IPS-18a (cell line): Measurements from ENCODE around the gene CCDC172.

Experiments used
- H3K27ac ChIP-seq: one replicate; pipeline ENCODE4 v1.5.1; 2013; ENCODE audit warnings: low read length
- H3K27me3 ChIP-seq: one replicate; pipeline ENCODE4 v1.6.1; 2013; ENCODE audit warnings: mild to moderate bottlenecking, low read length; ENCODE audit not compliant: control insufficient read depth, insufficient read depth
- H3K36me3 ChIP-seq: one replicate; pipeline ENCODE4 v1.6.1; 2013; ENCODE audit warnings: low read depth, low read length; ENCODE audit not compliant: control insufficient read depth
- H3K4me1 ChIP-seq: one replicate; pipeline ENCODE4 v1.6.1; 2013; ENCODE audit warnings: low read depth, low read length; ENCODE audit not compliant: control insufficient read depth
- H3K4me3 ChIP-seq: one replicate; pipeline ENCODE4 v1.5.1; 2013; ENCODE audit warnings: low read length
- H3K9ac ChIP-seq: one replicate; pipeline ENCODE4 v1.6.1; 2013; ENCODE audit warnings: mild to moderate bottlenecking, low read length, moderate library complexity
- H3K9me3 ChIP-seq: one replicate; pipeline ENCODE4 v1.6.1; 2013; ENCODE audit warnings: low read depth, low read length; ENCODE audit not compliant: control insufficient read depth

Gene CCDC172

DNA sequence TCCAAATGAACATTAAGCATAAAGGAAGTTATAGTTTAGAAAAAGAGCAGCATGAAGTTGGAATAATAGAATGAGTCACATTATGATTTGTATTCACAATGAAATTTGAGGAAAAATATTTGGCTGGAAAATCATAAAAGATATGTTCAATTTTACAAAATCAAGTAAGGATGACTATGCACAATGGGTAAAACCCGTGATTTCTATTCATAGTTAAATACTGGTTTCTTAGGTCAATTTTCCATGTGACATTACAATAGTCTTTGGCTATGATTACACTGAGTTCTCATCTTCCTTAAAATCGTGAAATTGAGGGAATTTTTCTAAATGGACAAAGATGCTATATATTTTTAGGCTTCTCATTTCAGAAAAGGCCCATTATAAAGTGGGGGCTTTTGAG, 17.4 kb upstream of the CCDC172 start:
- H3K4me3 ChIP-seq, result no peak overlapping the region
- no peaks in the 10 kb centered on the region for H3K36me3 ChIP-seq
- no peaks in the 10 kb centered on the region for H3K9me3 ChIP-seq
- H3K27ac ChIP-seq, result no peak overlapping the region
- no peak overlapping the region for H3K9ac ChIP-seq
- no peaks in the 10 kb centered on the region for H3K4me1 ChIP-seq
- no peaks in the 10 kb centered on the region for H3K27me3 ChIP-seq

- Histone ChIP-seq H3K27ac (no peak overlapping the region), H3K4me3 (no peak overlapping the region), H3K27me3 (no peaks in the 10 kb centered on the region)
Measured at GRCh38 chr10:116307455-116307854, 16.8 kb upstream of the CCDC172 start.

GRCh38 chr10:116311016-116311415, 13.2 kb upstream of the CCDC172 start:
- H3K9ac ChIP-seq, result no peak overlapping the region
- no peak overlapping the region for H3K27ac ChIP-seq
- no peak overlapping the region for H3K4me3 ChIP-seq
- H3K36me3 ChIP-seq, result no peaks in the 10 kb centered on the region
- no peaks in the 10 kb centered on the region for H3K27me3 ChIP-seq
- no peaks in the 10 kb centered on the region for H3K9me3 ChIP-seq
- H3K4me1 ChIP-seq, result peaks cover 3% of the 10 kb centered on the region

More at GRCh38 chr10:116307455-116307854, 16.8 kb upstream of the CCDC172 start:
- H3K36me3 ChIP-seq, result no peaks in the 10 kb centered on the region
- H3K9ac ChIP-seq, result no peak overlapping the region
- no peaks in the 10 kb centered on the region for H3K9me3 ChIP-seq
- H3K4me1 ChIP-seq, result no peaks in the 10 kb centered on the region

GRCh38 chr10:116311706-116312490, 12.3 kb upstream of the CCDC172 start:
- peaks cover 3% of the 10 kb centered on the region for H3K4me1 ChIP-seq
- no peak overlapping the region for H3K27ac ChIP-seq
- no peaks in the 10 kb centered on the region for H3K36me3 ChIP-seq
- H3K9ac ChIP-seq, result no peak overlapping the region
- no peaks in the 10 kb centered on the region for H3K27me3 ChIP-seq
- no peak overlapping the region for H3K4me3 ChIP-seq
- H3K9me3 ChIP-seq, result no peaks in the 10 kb centered on the region

- Histone ChIP-seq H3K36me3 (no peaks in the 10 kb centered on the region), H3K4me3 (no peak overlapping the region), H3K27ac (no peak overlapping the region), H3K9me3 (no peaks in the 10 kb centered on the region), H3K27me3 (no peaks in the 10 kb centered on the region), H3K9ac (no peak overlapping the region), H3K4me1 (peaks cover 3% of the 10 kb centered on the region)
Measured at GRCh38 chr10:116312548-116312947, 11.7 kb upstream of the CCDC172 start.

- Histone ChIP-seq H3K27ac (no peak overlapping the region), H3K9me3 (no peaks in the 10 kb centered on the region), H3K4me1 (peaks cover 3% of the 10 kb centered on the region), H3K4me3 (no peak overlapping the region), H3K9ac (no peak overlapping the region), H3K27me3 (no peaks in the 10 kb centered on the region), H3K36me3 (no peaks in the 10 kb centered on the region)
Measured at GRCh38 chr10:116316503-116316902, 7.7 kb upstream of the CCDC172 start.

DNA sequence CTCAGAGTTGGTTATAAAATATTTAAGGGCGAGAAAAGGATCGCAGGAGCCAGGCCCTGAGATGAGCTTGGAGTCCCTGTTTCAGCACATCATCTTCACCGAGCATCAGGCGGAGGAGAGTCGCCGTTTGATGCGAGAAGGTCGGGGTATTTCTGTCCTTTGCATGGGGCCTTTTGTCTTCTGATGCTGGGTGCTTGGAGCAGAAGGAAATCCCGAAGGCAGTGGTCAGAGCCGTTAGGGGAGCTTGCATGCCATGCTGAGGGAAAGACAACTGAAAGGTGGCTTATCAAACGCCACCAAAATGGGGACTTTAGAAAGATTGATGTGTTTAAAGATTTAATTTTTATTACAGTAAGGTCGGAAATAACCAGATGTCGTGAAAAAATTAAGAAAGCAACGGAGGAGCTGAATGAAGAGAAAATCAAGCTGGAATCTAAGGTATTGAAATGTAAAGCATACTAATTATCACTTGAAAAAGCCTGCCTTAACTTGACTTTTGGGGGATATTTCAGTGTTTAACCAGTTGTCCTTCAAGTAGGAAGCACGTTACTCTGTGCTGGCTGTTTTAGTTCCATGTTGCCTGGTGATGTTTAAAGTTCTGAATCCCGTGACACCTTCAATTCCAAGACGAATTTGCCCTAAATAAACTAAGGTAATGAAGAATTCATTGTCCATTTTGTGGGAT, 845 bp downstream of the CCDC172 start:
- Histone ChIP-seq H3K9me3 (no peaks in the 10 kb centered on the region), H3K27ac (peak overlapping the region; percentile 65), H3K9ac (peak overlapping the region; percentile 9), H3K4me1 (peaks cover 15% of the 10 kb centered on the region), H3K4me3 (peak overlapping the region; percentile 19), H3K27me3 (no peaks in the 10 kb centered on the region), H3K36me3 (no peaks in the 10 kb centered on the region)

DNA sequence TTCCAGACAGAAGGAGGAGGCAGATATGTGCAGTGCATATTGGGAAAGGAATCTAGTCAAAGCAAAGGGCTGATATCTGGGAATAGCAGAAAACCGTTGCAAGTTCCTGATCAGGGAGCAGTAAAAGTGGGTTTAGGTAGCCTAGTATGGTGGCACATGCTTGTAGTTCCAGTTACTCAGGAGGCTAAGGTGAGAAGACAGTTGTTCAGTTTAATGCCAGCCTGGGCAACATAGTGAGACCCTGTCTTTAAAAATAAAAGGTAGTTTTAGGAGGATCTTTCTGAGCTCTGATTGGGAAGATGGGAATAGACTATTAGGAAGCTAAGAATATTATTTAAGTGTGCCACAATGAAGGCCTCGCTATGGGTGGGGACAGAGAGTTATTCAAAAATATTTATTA, 1.7 kb downstream of the CCDC172 start:
- H3K9me3 ChIP-seq, result no peaks in the 10 kb centered on the region
- H3K4me1 ChIP-seq, result peaks cover 15% of the 10 kb centered on the region
- H3K27ac ChIP-seq, result no peak overlapping the region
- no peaks in the 10 kb centered on the region for H3K36me3 ChIP-seq
- H3K27me3 ChIP-seq, result no peaks in the 10 kb centered on the region
- peak overlapping the region; percentile 9 for H3K9ac ChIP-seq
- peak overlapping the region; percentile 19 for H3K4me3 ChIP-seq

DNA sequence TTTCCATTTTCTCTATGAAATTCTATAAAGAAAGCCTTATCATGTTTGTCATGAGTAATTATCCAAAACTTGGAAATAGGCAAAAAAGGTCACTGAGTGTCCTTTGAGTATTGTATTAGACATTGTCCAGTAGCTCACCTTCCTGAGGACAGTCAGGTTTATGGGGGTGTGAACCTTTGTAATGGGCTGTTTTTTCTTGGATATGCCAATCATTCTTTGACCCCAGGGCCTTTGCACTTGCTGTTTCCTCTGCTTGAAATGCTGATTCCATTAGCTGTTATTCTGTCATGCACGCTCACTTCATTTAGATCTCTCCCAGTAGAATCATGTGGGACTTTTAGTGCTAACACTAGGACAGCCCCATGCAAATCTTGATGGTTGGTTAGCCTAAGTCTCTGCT, 4.9 kb downstream of the CCDC172 start:
- Histone ChIP-seq H3K36me3 (no peaks in the 10 kb centered on the region), H3K9ac (no peak overlapping the region), H3K9me3 (no peaks in the 10 kb centered on the region), H3K4me1 (peaks cover 15% of the 10 kb centered on the region), H3K4me3 (no peak overlapping the region), H3K27me3 (no peaks in the 10 kb centered on the region), H3K27ac (no peak overlapping the region)

DNA sequence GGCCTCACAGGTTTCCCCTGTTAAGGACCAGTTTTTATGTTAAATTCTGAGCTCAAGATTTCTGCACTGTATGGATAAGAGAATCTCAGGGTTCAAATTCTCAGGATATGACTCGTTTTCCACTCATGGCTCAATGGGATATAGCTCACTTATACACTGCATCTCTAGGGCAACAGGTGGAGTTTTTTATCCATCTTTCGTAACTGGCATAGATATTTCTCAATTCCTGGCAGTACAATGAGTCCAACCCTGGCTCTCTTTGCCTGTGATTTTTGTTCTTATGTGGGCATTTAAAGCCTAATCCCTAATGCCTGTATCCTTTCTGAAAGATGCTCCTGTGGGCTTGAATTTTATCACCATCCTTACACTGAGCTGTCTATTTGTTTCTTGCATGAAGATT, 7.6 kb downstream of the CCDC172 start:
- H3K4me1 ChIP-seq, result no peaks in the 10 kb centered on the region
- H3K9ac ChIP-seq, result no peak overlapping the region
- H3K4me3 ChIP-seq, result no peak overlapping the region
- no peaks in the 10 kb centered on the region for H3K36me3 ChIP-seq
- no peaks in the 10 kb centered on the region for H3K27me3 ChIP-seq
- H3K9me3 ChIP-seq, result no peaks in the 10 kb centered on the region
- no peak overlapping the region for H3K27ac ChIP-seq

- Histone ChIP-seq H3K27ac (no peak overlapping the region), H3K9me3 (no peaks in the 10 kb centered on the region), H3K27me3 (no peaks in the 10 kb centered on the region), H3K9ac (no peak overlapping the region), H3K4me1 (no peaks in the 10 kb centered on the region), H3K36me3 (no peaks in the 10 kb centered on the region), H3K4me3 (no peak overlapping the region)
Measured at GRCh38 chr10:116336866-116337265, 12.6 kb downstream of the CCDC172 start.

DNA sequence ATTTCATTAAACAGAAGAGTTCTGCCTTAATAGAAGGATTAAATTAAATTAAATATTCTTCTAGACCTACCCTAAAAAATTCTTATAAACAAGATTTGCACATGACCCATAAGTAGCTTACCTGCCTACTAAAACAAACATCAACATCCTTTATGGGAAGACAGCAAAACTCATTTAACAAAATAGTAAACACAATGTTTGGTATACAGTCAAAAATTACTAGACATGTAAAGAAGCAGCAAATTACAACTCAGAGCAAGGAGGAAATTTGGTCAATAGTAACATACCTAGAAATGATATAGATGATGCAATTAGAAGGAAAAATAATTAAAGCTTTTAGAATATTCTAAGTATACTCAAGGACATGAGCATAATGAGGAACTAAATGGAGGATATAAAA, 27.9 kb downstream of the CCDC172 start:
- no peak overlapping the region for H3K9ac ChIP-seq
- H3K4me3 ChIP-seq, result no peak overlapping the region
- no peaks in the 10 kb centered on the region for H3K4me1 ChIP-seq
- H3K27me3 ChIP-seq, result no peaks in the 10 kb centered on the region
- no peak overlapping the region for H3K27ac ChIP-seq
- no peaks in the 10 kb centered on the region for H3K9me3 ChIP-seq
- no peaks in the 10 kb centered on the region for H3K36me3 ChIP-seq
